Stimulated activated naive B cell treated with anti-CD40 and anti-IgM and Interleukin-4, amounts not matched to agents 10 μg/mL and 1 μg/mL and 100 μg/mL, for 72 hours (primary cell): Measurements from ENCODE around the gene ADAT1.

Experiments used
- ATAC-seq, 2 donors: fragments of 150-1000 bp; cut with Tn5 transposase; replicated peaks; 2 replicates each; pipeline ENCODE4 v1.10.0; 2021; ENCODE audit warnings: moderate library complexity in 1 of 2
- DNase-seq: peaks from one replicate; pipeline ENCODE4 v3.0.0; 2021
- H3K27ac Mint-ChIP-seq: one replicate; pipeline ENCODE4 v1.8.0; 2022; ENCODE audit warnings: mild to moderate bottlenecking, mixed read lengths
- H3K27me3 Mint-ChIP-seq, 2 donors: one replicate each; pipeline ENCODE4 v1.8.0; 2022; ENCODE audit warnings: mixed read lengths in 2 of 2
- H3K36me3 Mint-ChIP-seq, 2 donors: one replicate each; pipeline ENCODE4 v1.8.0; 2022; ENCODE audit warnings: mixed read lengths in 2 of 2, mild to moderate bottlenecking in 1 of 2
- H3K4me1 Mint-ChIP-seq, 2 donors: one replicate each; pipeline ENCODE4 v1.8.0; 2022; ENCODE audit warnings: mixed read lengths in 2 of 2, mild to moderate bottlenecking in 1 of 2
- H3K4me3 Mint-ChIP-seq, 2 donors: one replicate each; pipeline ENCODE4 v1.8.0; 2022; ENCODE audit warnings: mild to moderate bottlenecking in 2 of 2, mixed read lengths in 2 of 2, moderate library complexity in 1 of 2
- H3K9me3 Mint-ChIP-seq, 2 donors: one replicate each; pipeline ENCODE4 v1.8.0; 2022; ENCODE audit warnings: mixed read lengths in 2 of 2, mild to moderate bottlenecking in 1 of 2

ADAT1 gene

DNA sequence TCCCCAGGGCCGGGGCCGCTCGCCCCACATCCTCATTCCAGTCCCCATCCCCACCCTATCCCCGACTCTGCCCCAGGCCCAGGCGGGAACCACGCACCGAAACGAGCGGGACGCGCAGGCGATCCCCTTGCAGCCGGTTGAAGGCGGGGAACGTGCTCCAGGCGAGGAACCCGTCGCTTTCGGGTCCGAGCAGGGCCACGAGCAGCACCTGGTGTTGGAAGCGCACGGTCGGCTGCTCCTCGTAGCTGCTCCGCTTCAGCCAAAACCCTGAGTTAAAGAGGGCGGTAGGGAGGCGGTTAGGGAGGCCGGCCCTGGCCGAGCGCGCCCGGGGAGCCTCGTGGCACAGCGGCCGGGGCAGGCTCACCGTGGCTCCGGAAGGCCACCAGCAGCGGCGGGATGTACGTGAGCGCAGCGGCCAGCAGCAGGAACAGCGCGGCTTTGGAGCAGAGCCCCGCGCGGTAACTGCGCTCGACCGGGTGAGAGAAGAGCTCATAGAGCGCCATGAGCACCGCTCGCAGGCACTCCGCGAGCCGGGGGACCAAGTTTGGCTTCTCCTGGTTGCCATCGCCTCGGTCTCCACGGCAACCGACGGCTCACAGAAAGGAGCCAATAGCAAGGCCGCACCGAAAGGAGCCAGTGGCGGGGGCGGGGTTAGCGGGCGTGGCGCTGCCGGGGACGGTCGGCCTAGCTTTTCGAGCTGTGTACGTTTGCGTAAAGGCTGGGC is 67.2 kb downstream of the ADAT1 start, which contains the start of gene TMEM231:
TSS of gene TMEM231 (minus strand) at position 546 of the 724 bp plus-strand sequence. CDS start at position 503, 43 bp downstream.
- peaks cover 6 to 11% of the 10 kb centered on the region in 2 donors for H3K4me1 Mint-ChIP-seq

DNA sequence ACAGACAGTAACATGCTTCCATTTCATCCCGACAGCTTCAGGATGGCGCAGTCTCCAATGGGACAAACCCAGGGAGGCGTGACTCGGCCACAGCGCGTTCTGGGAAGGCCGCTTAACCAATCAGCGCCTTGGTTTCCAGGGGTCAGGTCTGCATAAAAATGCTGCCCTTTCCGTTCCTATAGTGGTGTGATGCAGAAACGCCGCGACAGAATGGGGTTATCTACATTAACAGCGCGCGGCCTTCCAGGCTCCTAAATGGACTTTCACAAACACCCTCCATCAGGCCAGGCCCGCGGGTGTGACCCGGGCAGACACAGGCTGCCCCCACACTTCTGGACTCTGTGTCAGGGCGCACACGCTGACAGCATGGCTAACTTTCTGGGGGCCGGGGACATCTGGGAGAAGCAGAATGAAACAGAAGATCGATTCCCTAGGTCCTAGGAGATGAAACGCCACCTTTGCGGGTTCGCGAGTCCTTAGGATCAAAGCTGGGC is 67.8 kb downstream of the ADAT1 start:
- peaks cover 9 to 14% of the 10 kb centered on the region in 2 donors for H3K4me1 Mint-ChIP-seq
- ATAC-seq = peak; percentile 42 to 56
- no peaks in the 10 kb centered on the region for H3K9me3 Mint-ChIP-seq
- H3K27ac Mint-ChIP-seq = peak overlapping the region; percentile 97
- H3K4me3 Mint-ChIP-seq = peak overlapping the region; percentile 93 to 100
- peak; percentile 44 for DNase-seq
- peaks cover 14 to 15% of the 10 kb centered on the region in 2 donors for H3K27me3 Mint-ChIP-seq
- peaks cover 0 to 11% of the 10 kb centered on the region in 2 donors for H3K36me3 Mint-ChIP-seq

More for the DNA sequence above, 67.2 kb downstream of the ADAT1 start, which contains the start of gene TMEM231:
- no peaks in the 10 kb centered on the region for H3K9me3 Mint-ChIP-seq
- ATAC-seq (peak; percentile 94 to 96), DNase-seq (peak; percentile 92)
- peaks cover 14 to 15% of the 10 kb centered on the region in 2 donors for H3K27me3 Mint-ChIP-seq
- H3K4me3 Mint-ChIP-seq = peak within 1 kb of the TSS; percentile 93 to 100
- peaks cover 0 to 11% of the 10 kb centered on the region in 2 donors for H3K36me3 Mint-ChIP-seq
- peak within 1 kb of the TSS; percentile 97 for H3K27ac Mint-ChIP-seq

DNA sequence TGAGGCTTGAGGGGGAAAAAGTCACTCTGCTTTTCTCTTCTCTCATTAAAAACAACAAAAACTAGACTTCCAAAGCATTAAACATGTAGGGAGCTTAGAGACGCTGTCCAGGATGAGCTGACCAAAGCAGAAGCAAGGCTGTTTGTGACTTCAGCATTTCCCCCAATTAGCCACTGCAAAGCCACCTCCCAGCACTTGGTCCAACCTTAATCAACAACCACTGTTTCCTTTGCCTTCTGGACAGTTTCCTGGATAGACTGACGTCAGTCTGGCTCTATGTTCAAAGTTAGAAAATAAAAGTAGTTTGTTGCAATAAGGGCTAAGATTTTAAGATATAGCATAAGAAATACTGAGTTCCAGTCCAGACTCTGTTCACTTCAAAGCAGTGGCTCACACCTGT is 70.1 kb downstream of the ADAT1 start:
- Mint-ChIP-seq H3K27ac (no peak overlapping the region), H3K36me3 (peaks cover 0 to 11% of the 10 kb centered on the region in 2 donors), H3K4me1 (peaks cover 15 to 22% of the 10 kb centered on the region in 2 donors), H3K9me3 (no peaks in the 10 kb centered on the region), H3K4me3 (no peak overlapping the region), H3K27me3 (peaks cover 7 to 8% of the 10 kb centered on the region in 2 donors)
- DNase-seq (no peak), ATAC-seq (no peak)

DNA sequence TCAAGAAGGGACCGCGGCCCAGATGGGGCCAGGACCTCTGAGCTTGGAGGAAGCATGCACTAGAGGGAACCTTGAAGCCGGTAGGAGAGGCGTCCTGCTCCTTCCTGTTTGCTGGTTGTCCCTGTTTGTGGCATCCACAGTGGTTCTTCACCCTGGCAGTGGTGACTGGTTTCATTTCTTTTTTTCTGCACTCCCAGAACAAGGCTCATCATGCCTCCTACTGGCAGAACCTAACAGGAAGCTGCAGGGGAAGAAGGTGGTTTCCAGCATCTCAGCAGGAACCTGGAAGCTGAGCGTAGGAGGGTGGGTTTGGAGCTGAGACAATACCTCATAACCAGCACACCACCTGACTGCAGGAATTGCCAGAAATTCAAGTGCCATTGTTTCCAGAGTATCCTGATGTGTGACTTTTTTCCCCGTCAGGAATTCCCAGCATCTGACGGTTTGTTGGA is 72.8 kb downstream of the ADAT1 start:
- no peaks in the 10 kb centered on the region for H3K9me3 Mint-ChIP-seq
- H3K27ac Mint-ChIP-seq = no peak overlapping the region
- ATAC-seq (peak; percentile 82 to 91), DNase-seq (peak; percentile 56)
- peaks cover 7 to 8% of the 10 kb centered on the region in 2 donors for H3K27me3 Mint-ChIP-seq
- peaks cover 0 to 11% of the 10 kb centered on the region in 2 donors for H3K36me3 Mint-ChIP-seq
- peaks cover 9 to 13% of the 10 kb centered on the region in 2 donors for H3K4me1 Mint-ChIP-seq
- H3K4me3 Mint-ChIP-seq = no peak overlapping the region
